Measurements from ENCODE around the gene BEAN1. TPM values are rescaled to one million over a fixed set of nuclear protein-coding genes. Genes with fewer than 3 reads are reported as not detected.
"Not testable (repeated sequence)": the region's sequence is repeated elsewhere in the genome, so short reads cannot be mapped to it uniquely, and the experiment has no call there.

Gene BEAN1
- total RNA-seq, 1 experiment from 2014 or later: not detected

GRCh38 chr16:66483689-66484452 lies 56.8 kb downstream of the BEAN1 start:
- DNase-seq (ENCODE audit: low read depth): peak; percentile 67

DNA sequence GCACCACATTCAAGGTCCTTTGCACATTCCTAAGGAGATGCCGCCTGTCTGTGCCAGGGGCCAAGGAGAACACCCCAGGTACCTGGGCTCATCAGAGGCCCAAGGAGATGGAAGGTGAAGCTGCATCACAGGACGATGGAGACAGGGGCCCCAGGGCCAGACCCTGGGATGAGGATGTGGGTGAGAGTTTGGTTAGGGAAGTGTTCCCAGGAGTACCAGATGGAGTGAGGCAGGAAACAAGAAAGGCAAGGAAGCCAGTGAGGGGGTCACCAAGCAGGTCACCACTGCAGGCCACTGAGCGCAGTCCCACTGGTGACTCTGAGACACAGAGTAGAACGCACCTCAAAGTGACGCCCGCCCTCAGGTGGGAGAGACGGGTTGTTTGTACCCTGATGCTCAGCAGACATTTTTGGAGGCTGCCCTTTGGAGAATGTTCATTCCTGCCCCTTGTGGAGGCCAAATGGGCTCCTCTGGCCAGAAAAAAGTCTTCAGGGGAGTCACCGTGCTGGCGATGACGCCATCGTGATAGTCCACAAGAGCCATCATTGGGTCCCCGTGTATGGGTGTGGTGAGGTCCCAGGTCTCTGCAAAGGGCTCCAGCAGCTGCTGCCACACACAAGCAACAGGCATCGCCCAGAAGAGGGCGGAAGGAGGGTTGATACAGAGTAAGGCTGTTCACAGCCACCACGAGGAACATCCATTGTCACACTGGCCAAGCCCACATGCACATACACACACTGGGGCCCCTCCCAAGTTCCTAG lies 57.5 kb downstream of the BEAN1 start:
- DNase-seq (ENCODE audit: low read depth): no peak

DNA sequence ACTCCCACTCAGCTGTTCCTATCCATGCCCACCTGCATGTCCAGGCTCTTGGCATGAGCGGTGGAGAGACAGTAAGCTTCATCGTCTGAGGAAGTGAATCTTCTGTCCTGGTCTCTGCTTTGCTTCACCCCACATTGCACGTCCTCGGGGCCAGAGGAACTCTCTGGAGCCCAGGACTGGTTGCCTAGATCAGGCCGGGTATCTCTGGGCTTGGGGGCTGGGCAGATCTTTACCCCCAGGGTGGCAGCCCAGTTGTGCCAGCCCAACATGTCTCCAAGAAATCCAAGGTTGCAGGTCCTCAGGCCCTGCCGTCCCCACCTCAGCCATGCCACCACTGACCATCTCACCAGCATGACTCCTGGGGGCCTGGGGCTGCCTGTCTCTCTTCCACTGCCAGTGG lies 58.3 kb downstream of the BEAN1 start:
- no peak for DNase-seq (ENCODE audit: low read depth)

DNA sequence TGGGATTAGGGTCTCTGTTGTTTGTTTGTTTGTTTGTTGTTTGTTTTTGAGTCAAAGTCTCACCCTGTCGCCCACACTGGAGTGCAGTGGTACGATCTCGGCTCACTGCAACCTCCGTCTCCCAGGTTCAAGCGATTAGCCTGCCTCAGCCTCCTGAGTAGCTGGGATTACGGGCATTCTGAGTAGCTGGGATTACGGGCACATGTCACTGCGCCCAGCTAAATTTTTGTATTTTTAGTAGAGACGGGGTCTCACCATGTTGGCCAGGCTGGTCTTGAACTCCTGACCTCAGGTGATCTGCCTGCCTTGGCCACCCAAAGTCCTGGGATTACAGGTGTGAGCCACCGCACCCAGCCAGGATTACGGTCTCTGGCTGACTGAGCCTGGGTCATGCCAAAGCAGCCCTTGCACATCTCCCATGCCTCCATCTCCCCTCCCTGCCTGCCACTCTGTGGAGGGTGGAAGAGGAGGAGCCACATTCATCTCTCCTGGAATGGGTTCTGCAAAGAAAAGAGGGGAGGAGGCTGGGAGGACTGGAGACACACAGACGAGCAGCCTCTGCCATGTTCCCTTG lies 59.2 kb downstream of the BEAN1 start:
- DNase-seq (ENCODE audit: low read depth): no peak

DNA sequence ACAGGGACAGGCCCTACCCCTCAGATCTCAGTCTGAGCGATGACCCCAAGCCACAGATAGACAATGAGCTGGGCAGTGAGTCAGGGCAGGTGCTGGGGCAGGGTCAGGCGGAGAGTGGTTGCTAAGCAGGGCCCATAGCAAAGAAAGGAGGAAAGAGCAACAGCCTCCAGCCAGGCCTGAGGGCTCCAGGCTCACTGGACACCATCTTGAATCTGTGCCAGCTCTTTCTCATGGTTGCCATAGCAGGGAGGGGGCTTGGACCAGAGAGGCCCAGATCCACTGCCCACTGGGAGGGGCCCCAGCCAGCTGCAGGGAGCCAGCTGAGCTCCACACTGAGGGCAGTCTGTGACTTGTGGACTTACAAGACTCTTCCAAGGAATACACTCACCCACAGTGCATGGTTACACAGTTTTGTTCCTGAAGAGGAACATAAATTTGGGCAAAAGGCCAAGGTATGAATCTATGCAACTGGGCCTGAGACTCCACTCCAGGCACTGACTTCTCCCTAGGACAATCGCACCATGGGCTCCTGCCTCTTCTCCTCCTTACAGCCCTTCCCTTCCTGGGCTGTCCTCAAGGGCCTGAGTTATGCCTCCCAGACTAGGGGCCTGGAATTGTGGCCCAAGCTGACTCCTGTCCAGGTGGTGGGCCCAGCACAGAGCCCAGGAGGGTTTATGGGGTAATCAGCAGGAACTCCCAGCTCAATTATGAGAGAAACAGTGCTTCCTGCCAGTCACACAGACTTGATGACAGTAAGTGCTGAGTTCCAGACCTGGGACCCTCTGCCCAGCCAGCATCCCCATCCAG lies 59.9 kb downstream of the BEAN1 start:
- peak; percentile 48 for DNase-seq (ENCODE audit: low read depth)

GRCh38 chr16:66487580-66488275 lies 60.6 kb downstream of the BEAN1 start:
- DNase-seq (ENCODE audit: low read depth): no peak

- no peak for DNase-seq (ENCODE audit: low read depth)
These were observed 61.4 kb downstream of the BEAN1 start for GRCh38 chr16:66488505-66488904.

GRCh38 chr16:66489385-66489784 lies 62.3 kb downstream of the BEAN1 start:
- DNase-seq (ENCODE audit: low read depth): no peak

DNA sequence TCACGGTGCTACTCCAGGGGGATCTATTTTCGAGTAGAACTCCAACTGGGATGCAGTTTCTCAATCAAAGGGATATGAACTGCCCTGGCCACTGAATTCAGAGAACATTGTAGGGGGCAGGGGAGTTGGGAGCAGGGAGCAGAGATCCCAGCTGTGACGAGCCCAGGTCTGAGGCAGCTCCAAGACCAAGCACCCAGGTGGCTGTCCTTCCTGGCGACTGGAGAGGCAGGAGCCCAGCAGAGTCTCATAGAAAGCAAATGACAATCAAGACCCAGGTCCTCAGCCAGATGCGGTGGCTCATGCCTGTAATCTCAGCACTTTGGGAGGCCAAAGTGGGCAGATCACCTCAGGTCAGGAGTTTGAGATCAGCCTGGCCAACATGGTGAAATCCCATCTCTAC lies 62.7 kb downstream of the BEAN1 start:
- DNase-seq (ENCODE audit: low read depth): no peak

- DNase-seq (ENCODE audit: low read depth): no peak
These were observed 64.0 kb downstream of the BEAN1 start for GRCh38 chr16:66490774-66491715.

- no peak for DNase-seq (ENCODE audit: low read depth)
These were observed 64.6 kb downstream of the BEAN1 start for GRCh38 chr16:66491716-66492064.

DNA sequence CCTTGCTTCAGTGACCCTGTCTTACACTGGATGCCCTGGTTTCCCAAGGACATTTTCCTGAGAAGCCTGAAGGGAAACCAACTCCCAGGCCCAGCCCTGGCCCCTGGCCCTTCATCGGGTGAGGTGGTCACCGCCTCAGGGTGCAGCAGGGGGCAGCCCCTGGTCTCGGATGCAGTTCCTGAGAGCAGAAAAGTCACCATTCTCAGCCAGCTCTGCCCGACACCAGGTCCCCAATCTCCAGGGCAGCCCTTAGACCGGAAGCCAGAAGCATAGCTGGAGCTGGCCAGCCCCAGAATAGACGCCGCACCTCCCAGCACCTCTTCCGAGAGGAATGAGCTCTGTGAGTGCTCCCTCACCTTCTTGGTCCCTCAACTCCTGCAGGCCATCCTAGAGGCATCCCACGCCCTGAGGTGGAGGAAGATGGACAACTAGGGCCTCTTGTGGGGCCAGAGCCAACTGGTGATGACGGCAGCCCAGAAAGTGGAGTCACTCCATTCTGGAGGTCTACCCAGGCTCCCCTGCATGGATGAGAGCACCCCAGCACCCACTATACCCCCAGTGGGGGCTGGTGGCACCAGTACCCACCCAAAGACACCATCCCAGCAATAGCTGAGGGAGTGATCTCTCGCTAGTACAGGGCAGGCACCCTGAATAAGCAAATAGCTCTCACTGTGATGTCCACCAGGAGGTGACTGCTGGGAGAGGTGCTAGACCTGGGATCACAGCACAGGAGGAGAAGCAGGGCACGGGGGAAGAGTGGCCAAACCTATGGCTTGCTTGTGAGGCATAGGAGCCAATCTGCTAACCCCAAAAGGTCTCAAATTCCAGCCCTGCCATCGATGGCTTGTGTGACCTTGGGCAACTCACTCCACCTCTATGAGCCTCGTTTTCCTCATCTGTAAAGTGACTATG lies 66.7 kb downstream of the BEAN1 start:
- DNase-seq (ENCODE audit: low read depth): no peak

GRCh38 chr16:66494916-66495315 lies 67.8 kb downstream of the BEAN1 start:
- no peak for DNase-seq (ENCODE audit: low read depth)

- DNase-seq (ENCODE audit: low read depth): no peak
These were observed 68.3 kb downstream of the BEAN1 start for GRCh38 chr16:66495440-66495839.

GRCh38 chr16:66496226-66496625 lies 69.1 kb downstream of the BEAN1 start:
- not testable (repeated sequence) for DNase-seq (ENCODE audit: low read depth)

DNA sequence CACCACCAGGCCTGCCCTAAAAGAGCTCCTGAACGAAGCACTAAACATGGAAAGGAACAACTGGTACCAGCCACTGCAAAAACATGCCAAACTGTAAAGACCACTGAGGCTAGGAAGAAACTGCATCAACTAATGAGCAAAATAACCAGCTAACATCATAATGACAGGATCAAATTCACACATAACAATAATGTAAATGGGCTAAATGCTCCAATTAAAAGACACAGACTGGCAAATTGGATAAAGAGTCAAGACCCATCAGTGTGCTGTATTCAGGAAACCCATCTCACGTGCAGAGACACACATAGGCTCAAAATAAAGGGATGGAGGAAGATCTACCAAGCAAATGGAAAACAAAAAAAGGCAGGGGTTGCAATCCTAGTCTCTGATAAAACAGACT lies 70.8 kb downstream of the BEAN1 start:
- DNase-seq (ENCODE audit: low read depth): not testable (repeated sequence)

DNA sequence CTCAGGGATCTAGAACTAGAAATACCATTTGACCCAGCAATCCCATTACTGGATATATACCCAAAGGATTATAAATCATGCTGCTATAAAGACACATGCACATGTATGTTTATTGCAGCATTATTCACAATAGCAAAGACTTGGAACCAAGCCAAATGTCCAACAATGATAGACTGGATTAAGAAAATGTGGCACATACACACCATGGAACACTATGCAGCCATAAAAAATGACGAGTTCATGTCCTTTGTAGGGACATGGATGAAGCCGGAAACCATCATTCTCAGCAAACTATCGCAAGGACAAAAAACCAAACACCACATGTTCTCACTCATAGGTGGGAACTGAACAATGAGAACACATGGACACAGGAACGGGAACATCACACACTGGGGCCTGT lies 74.5 kb downstream of the BEAN1 start:
- DNase-seq (ENCODE audit: low read depth): not testable (repeated sequence)

DNA sequence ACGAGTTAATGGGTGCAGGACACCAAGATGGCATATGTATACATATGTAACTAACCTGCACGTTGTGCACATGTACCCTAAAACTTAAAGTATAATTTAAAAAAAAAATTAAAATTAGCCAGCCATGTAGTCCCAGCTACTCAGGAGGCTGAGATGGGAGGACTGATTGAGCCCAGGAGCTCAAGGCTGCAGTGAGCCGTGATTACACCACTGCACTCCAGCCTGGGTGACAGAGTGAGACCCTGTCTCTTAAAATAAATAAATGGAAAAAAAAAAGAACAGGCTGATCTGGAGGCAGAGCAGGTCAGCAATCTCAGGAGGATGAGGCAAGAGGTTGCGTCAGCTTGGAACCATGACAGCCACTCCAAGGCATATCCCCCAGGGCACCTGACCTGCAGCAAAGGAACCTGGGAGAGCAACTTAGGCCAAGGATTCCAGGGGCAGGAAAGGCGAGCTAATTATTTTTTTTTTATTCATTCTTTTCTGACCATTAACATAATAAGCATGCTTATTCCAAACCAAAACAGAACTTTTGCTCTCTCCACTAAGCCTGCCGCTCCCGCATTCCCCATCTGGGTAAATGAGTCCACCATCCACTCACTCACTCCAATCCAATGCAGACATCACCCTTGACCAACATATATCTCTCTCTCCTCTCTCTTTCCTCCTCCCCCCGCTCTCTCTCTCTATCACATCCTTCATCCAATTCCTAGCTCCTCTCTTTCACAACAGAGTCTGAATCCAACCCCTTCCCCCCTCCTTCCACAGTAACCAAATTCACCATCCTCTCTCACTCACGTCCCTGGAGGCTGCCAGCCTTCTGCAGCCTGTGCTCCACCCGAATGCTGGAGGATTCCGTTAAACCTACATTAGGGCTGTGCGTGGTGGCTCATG lies 75.2 kb downstream of the BEAN1 start:
- DNase-seq (ENCODE audit: low read depth): no peak
